Astrocyte (in vitro differentiated cells and primary cell): ENCODE measurements around the gene PRPS1. TPM values are rescaled to one million over a fixed set of nuclear protein-coding genes. Genes with fewer than 3 reads are reported as not detected.
A peak's percentile ranks its signal among the peaks of the same experiment; 100 is the strongest.

Experiments used
- DNase-seq: peaks from one replicate; pipeline ENCODE4 v3.0.0-alpha.2; 2010; ENCODE audit warnings: low read depth
- FAIRE-seq: peaks from 2 replicates; lab custom pipeline; 2011; peaks lifted over from hg19 to GRCh38; lab: Jason Lieb, UNC
- H2AFZ ChIP-seq: 2 replicates; pipeline ENCODE4 v1.6.0; 2012; ENCODE audit warnings: low read depth, low read length, inconsistent platforms
- H3K27ac ChIP-seq: 2 replicates; pipeline ENCODE4 v1.5.1; 2011; ENCODE audit warnings: low read depth, low read length, inconsistent platforms
- H3K27me3 ChIP-seq: 2 replicates; pipeline ENCODE4 v1.6.0; 2011; ENCODE audit warnings: low read length, inconsistent platforms; ENCODE audit not compliant: insufficient read depth
- H3K36me3 ChIP-seq: 2 replicates; pipeline ENCODE4 v1.5.1; 2011; ENCODE audit warnings: low read length, inconsistent platforms; ENCODE audit not compliant: insufficient read depth
- H3K4me1 ChIP-seq: 2 replicates; pipeline ENCODE4 v1.5.1; 2011; ENCODE audit warnings: low read length, inconsistent platforms; ENCODE audit not compliant: insufficient read depth
- H3K4me2 ChIP-seq: 2 replicates; pipeline ENCODE4 v1.6.0; 2012; ENCODE audit warnings: low read length, inconsistent platforms
- H3K4me3 ChIP-seq: 2 replicates; pipeline ENCODE4 v1.5.1; 2011; ENCODE audit warnings: low read depth, mild to moderate bottlenecking, low read length, inconsistent platforms; ENCODE audit not compliant: insufficient read depth
- H3K79me2 ChIP-seq: 2 replicates; pipeline ENCODE4 v1.6.0; 2012; ENCODE audit warnings: mild to moderate bottlenecking, low read length, inconsistent platforms; ENCODE audit not compliant: insufficient read depth
- H3K9ac ChIP-seq: 2 replicates; pipeline ENCODE4 v1.6.0; 2012; ENCODE audit warnings: mild to moderate bottlenecking, low read length, inconsistent platforms
- H3K9me3 ChIP-seq: 2 replicates; pipeline ENCODE4 v1.5.1; 2012; ENCODE audit warnings: low read depth, mild to moderate bottlenecking, low read length, inconsistent platforms; ENCODE audit not compliant: insufficient read depth
- H4K20me1 ChIP-seq: 2 replicates; pipeline ENCODE4 v1.6.0; 2012; ENCODE audit warnings: low read length, inconsistent platforms; ENCODE audit not compliant: insufficient read depth
- H3K27ac Mint-ChIP-seq: one replicate; pipeline ENCODE4 v1.8.0; 2021; ENCODE audit warnings: mild to moderate bottlenecking, mixed read lengths; ENCODE audit not compliant: unreplicated experiment
- H3K27me3 Mint-ChIP-seq: one replicate; pipeline ENCODE4 v1.8.0; 2021; ENCODE audit warnings: low read depth, mixed read lengths; ENCODE audit not compliant: unreplicated experiment
- H3K36me3 Mint-ChIP-seq: one replicate; pipeline ENCODE4 v1.8.0; 2021; ENCODE audit warnings: low read depth, mixed read lengths; ENCODE audit not compliant: unreplicated experiment
- H3K4me1 Mint-ChIP-seq: one replicate; pipeline ENCODE4 v1.8.0; 2021; ENCODE audit warnings: low read depth, mixed read lengths; ENCODE audit not compliant: unreplicated experiment
- H3K4me3 Mint-ChIP-seq: one replicate; pipeline ENCODE4 v1.8.0; 2021; ENCODE audit warnings: mild to moderate bottlenecking, moderate library complexity, mixed read lengths; ENCODE audit not compliant: unreplicated experiment
- H3K9me3 Mint-ChIP-seq: one replicate; pipeline ENCODE4 v1.8.0; 2021; ENCODE audit warnings: mild to moderate bottlenecking, mixed read lengths; ENCODE audit not compliant: unreplicated experiment
- CTCF ChIP-seq: IDR thresholded peaks from 2 replicates; pipeline ENCODE4 v1.5.1; 2011; ENCODE audit warnings: low read depth, mild to moderate bottlenecking, inconsistent platforms, low read length, moderate library complexity; ENCODE audit not compliant: insufficient read depth
- EZH2 ChIP-seq: IDR thresholded peaks from 2 replicates; pipeline ENCODE4 v1.6.1; 2012; ENCODE audit warnings: mild to moderate bottlenecking, low read length, inconsistent platforms; ENCODE audit not compliant: insufficient read depth
- total RNA-seq: library from RNA; stranded (reverse); gene quantifications from 2 replicates; pipeline ENCODE4 v1.2.1, GENCODE V29; 2021

Gene PRPS1
- total RNA-seq, 1 donor from 2014 or later: 161 TPM

- peak overlapping the region; percentile 76 for H3K27ac ChIP-seq
- peak overlapping the region; percentile 40 for H3K4me3 Mint-ChIP-seq
- H3K4me1 Mint-ChIP-seq: peaks cover 8% of the 10 kb centered on the region
- H3K36me3 ChIP-seq: peaks cover under 1% of the 10 kb centered on the region
- H3K4me3 ChIP-seq: peak overlapping the region; percentile 1
- TF ChIP-seq CTCF (peak; percentile 25), EZH2 (no peak)
- peak overlapping the region; percentile 54 for H3K9ac ChIP-seq
- H3K27ac Mint-ChIP-seq: peak overlapping the region; percentile 53
- no peaks in the 10 kb centered on the region for H3K27me3 ChIP-seq
- H3K36me3 Mint-ChIP-seq: no peaks in the 10 kb centered on the region
- no peaks in the 10 kb centered on the region for H3K9me3 Mint-ChIP-seq
- H4K20me1 ChIP-seq: no peaks in the 10 kb centered on the region
- DNase-seq (peak; percentile 87), FAIRE-seq (peak; percentile 99)
- H3K79me2 ChIP-seq: no peaks in the 10 kb centered on the region
- no peak overlapping the region for H2AFZ ChIP-seq
- peaks cover 14% of the 10 kb centered on the region for H3K4me1 ChIP-seq
- no peaks in the 10 kb centered on the region for H3K27me3 Mint-ChIP-seq
- peak overlapping the region; percentile 76 for H3K4me2 ChIP-seq
- no peaks in the 10 kb centered on the region for H3K9me3 ChIP-seq
Observed at GRCh38 chrX:107654872-107655761, 26.8 kb downstream of the PRPS1 start.

- no peak overlapping the region for H3K9ac ChIP-seq
- TF ChIP-seq EZH2: no peak
- no peak for TF ChIP-seq CTCF
- H3K27ac Mint-ChIP-seq: no peak overlapping the region
Observed at GRCh38 chrX:107656978-107657377, 28.7 kb downstream of the PRPS1 start.

GRCh38 chrX:107658660-107659059 lies 30.4 kb downstream of the PRPS1 start:
- Mint-ChIP-seq H3K9me3 (no peaks in the 10 kb centered on the region), H3K27ac (no peak overlapping the region), H3K27me3 (no peaks in the 10 kb centered on the region), H3K4me3 (no peak overlapping the region), H3K4me1 (peaks cover 8% of the 10 kb centered on the region), H3K36me3 (no peaks in the 10 kb centered on the region)
- Histone ChIP-seq H3K27me3 (no peaks in the 10 kb centered on the region), H3K27ac (no peak overlapping the region), H2AFZ (no peak overlapping the region), H4K20me1 (no peaks in the 10 kb centered on the region), H3K4me1 (peaks cover 14% of the 10 kb centered on the region), H3K4me2 (no peak overlapping the region), H3K9ac (no peak overlapping the region), H3K4me3 (no peak overlapping the region), H3K79me2 (no peaks in the 10 kb centered on the region), H3K9me3 (no peaks in the 10 kb centered on the region), H3K36me3 (no peaks in the 10 kb centered on the region)
- no peak for DNase-seq
- no peak for FAIRE-seq
- TF ChIP-seq CTCF (no peak), EZH2 (no peak)

More at GRCh38 chrX:107656978-107657377, 28.7 kb downstream of the PRPS1 start:
- peaks cover 8% of the 10 kb centered on the region for H3K4me1 Mint-ChIP-seq
- H4K20me1 ChIP-seq: no peaks in the 10 kb centered on the region
- FAIRE-seq (no peak), DNase-seq (no peak)
- H3K4me1 ChIP-seq: peaks cover 14% of the 10 kb centered on the region
- no peaks in the 10 kb centered on the region for H3K36me3 ChIP-seq
- no peaks in the 10 kb centered on the region for H3K36me3 Mint-ChIP-seq
- no peak overlapping the region for H3K4me2 ChIP-seq
- H3K4me3 ChIP-seq: no peak overlapping the region
- no peaks in the 10 kb centered on the region for H3K27me3 ChIP-seq
- H3K4me3 Mint-ChIP-seq: no peak overlapping the region
- H3K9me3 Mint-ChIP-seq: no peaks in the 10 kb centered on the region
- no peaks in the 10 kb centered on the region for H3K9me3 ChIP-seq
- H3K27me3 Mint-ChIP-seq: no peaks in the 10 kb centered on the region
- no peak overlapping the region for H2AFZ ChIP-seq
- H3K27ac ChIP-seq: no peak overlapping the region
- H3K79me2 ChIP-seq: no peaks in the 10 kb centered on the region
